Measurements from ENCODE around the gene CPLX3.

The CPLX3 gene

GRCh38 chr15:74792227-74793016 is 34.0 kb upstream of the CPLX3 start:
- H3K9me2 ChIP-seq (replicated peaks; ENCODE audit: low read depth, low read length) = no peaks in the 10 kb centered on the region
- no peak overlapping the region for H2AFZ ChIP-seq (ENCODE audit: low read length)
- peaks cover 89% of the 10 kb centered on the region for H4K20me1 ChIP-seq (ENCODE audit: insufficient read depth, low read length, poor library complexity, severe bottlenecking)
- H3K4me2 ChIP-seq (ENCODE audit: low read depth, low read length, poor library complexity, severe bottlenecking) = peak overlapping the region; percentile 95
- no peak overlapping the region for H3K4me3 ChIP-seq (ENCODE audit: low read length, poor library complexity, severe bottlenecking)
- TF ChIP-seq CTCF (conservative IDR thresholded peaks at IDR 0.05; ENCODE audit: low read length) (no peak), EZH2phosphoT487 (IDR thresholded peaks at IDR 0.05; ENCODE audit: borderline replicate concordance) (no peak)
- peaks cover 6% of the 10 kb centered on the region; the same call in 1 of the 2 replicates for H3F3A ChIP-seq (ENCODE audit: low read depth)
- H3K9me3 ChIP-seq (ENCODE audit: insufficient read depth, low read depth, low read length) = no peaks in the 10 kb centered on the region
- H3K79me2 ChIP-seq (ENCODE audit: insufficient read depth, low read length) = peaks cover 95% of the 10 kb centered on the region
- H3K36me3 ChIP-seq (ENCODE audit: insufficient read depth, low read length) = peaks cover 19% of the 10 kb centered on the region; the same call in 1 of the 2 replicates
- H3K4me1 ChIP-seq (ENCODE audit: insufficient read depth, low read length, poor library complexity, severe bottlenecking) = peaks cover 52% of the 10 kb centered on the region
- no peaks in the 10 kb centered on the region for H3K27me3 ChIP-seq (ENCODE audit: insufficient read depth, low read length, poor library complexity, severe bottlenecking)
- H3K9ac ChIP-seq (ENCODE audit: low read depth, low read length, poor library complexity, severe bottlenecking) = peak overlapping the region; percentile 1

- peaks cover 93% of the 10 kb centered on the region for H4K20me1 ChIP-seq (ENCODE audit: insufficient read depth, low read length, poor library complexity, severe bottlenecking)
- TF ChIP-seq CTCF (conservative IDR thresholded peaks at IDR 0.05; ENCODE audit: low read length) = no peak
- no peak for TF ChIP-seq EZH2phosphoT487 (IDR thresholded peaks at IDR 0.05; ENCODE audit: borderline replicate concordance)
- H3K4me2 ChIP-seq (ENCODE audit: low read depth, low read length, poor library complexity, severe bottlenecking) = peak overlapping the region; percentile 95
- H3K27me3 ChIP-seq (ENCODE audit: insufficient read depth, low read length, poor library complexity, severe bottlenecking) = no peaks in the 10 kb centered on the region
- peaks cover 2% of the 10 kb centered on the region; the same call in 1 of the 2 replicates for H3F3A ChIP-seq (ENCODE audit: low read depth)
- peaks cover 100% of the 10 kb centered on the region for H3K79me2 ChIP-seq (ENCODE audit: insufficient read depth, low read length)
- peaks cover 48% of the 10 kb centered on the region for H3K4me1 ChIP-seq (ENCODE audit: insufficient read depth, low read length, poor library complexity, severe bottlenecking)
- H3K4me3 ChIP-seq (ENCODE audit: low read length, poor library complexity, severe bottlenecking) = no peak overlapping the region
- no peak overlapping the region for H2AFZ ChIP-seq (ENCODE audit: low read length)
- H3K9me2 ChIP-seq (replicated peaks; ENCODE audit: low read depth, low read length) = no peaks in the 10 kb centered on the region
- no peaks in the 10 kb centered on the region for H3K9me3 ChIP-seq (ENCODE audit: insufficient read depth, low read depth, low read length)
- H3K9ac ChIP-seq (ENCODE audit: low read depth, low read length, poor library complexity, severe bottlenecking) = no peak overlapping the region
- H3K36me3 ChIP-seq (ENCODE audit: insufficient read depth, low read length) = peaks cover 28% of the 10 kb centered on the region; the same call in 1 of the 2 replicates
These were observed 33.0 kb upstream of the CPLX3 start for GRCh38 chr15:74793135-74794028.

GRCh38 chr15:74794248-74794969 is 32.0 kb upstream of the CPLX3 start:
- Histone ChIP-seq H3K4me1 (ENCODE audit: insufficient read depth, low read length, poor library complexity, severe bottlenecking) (peaks cover 41% of the 10 kb centered on the region), H4K20me1 (ENCODE audit: insufficient read depth, low read length, poor library complexity, severe bottlenecking) (peaks cover 87% of the 10 kb centered on the region), H3K4me2 (ENCODE audit: low read depth, low read length, poor library complexity, severe bottlenecking) (no peak overlapping the region), H3K79me2 (ENCODE audit: insufficient read depth, low read length) (peaks cover 91% of the 10 kb centered on the region), H3K4me3 (ENCODE audit: low read length, poor library complexity, severe bottlenecking) (no peak overlapping the region), H2AFZ (ENCODE audit: low read length) (no peak overlapping the region), H3K9me2 (replicated peaks; ENCODE audit: low read depth, low read length) (no peaks in the 10 kb centered on the region), H3K9ac (ENCODE audit: low read depth, low read length, poor library complexity, severe bottlenecking) (no peak overlapping the region), H3K36me3 (ENCODE audit: insufficient read depth, low read length) (peaks cover 39% of the 10 kb centered on the region; the same call in 1 of the 2 replicates), H3K27me3 (ENCODE audit: insufficient read depth, low read length, poor library complexity, severe bottlenecking) (no peaks in the 10 kb centered on the region), H3K9me3 (ENCODE audit: insufficient read depth, low read depth, low read length) (no peaks in the 10 kb centered on the region), H3F3A (ENCODE audit: low read depth) (no peaks in the 10 kb centered on the region)
- TF ChIP-seq CTCF (conservative IDR thresholded peaks at IDR 0.05; ENCODE audit: low read length) (no peak), EZH2phosphoT487 (IDR thresholded peaks at IDR 0.05; ENCODE audit: borderline replicate concordance) (no peak)

All from Loucy (cell line).